Peyer's patch (tissue), 4 donors: ENCODE measurements around the gene TLCD2.

Source experiments
- CTCF ChIP-seq, 6 experiments: fragments of 450-650 bp in 4 of 6; fragments of 200-600 bp in 2 of 6; sonication (generic) in 1 of 6; IDR thresholded peaks; one replicate each; pipeline ENCODE4 v1.5.1; 2017 to 2019; ENCODE audit warnings: antibody characterized with exemption in 6 of 6, mild to moderate bottlenecking in 3 of 6, moderate library complexity in 1 of 6
- POLR2A ChIP-seq, 2 donors: fragments of 450-650 bp; IDR thresholded peaks; one replicate each; pipeline ENCODE4 v1.5.1; 2017; ENCODE audit warnings: antibody characterized with exemption in 2 of 2, mild to moderate bottlenecking in 2 of 2, moderate library complexity in 2 of 2

GRCh38 chr17:1755252-1755826 is 45.2 kb upstream of the TLCD2 start:
- no peak for TF ChIP-seq CTCF (IDR thresholded peaks at IDR 0.05)
- TF ChIP-seq POLR2A (IDR thresholded peaks at IDR 0.05), result no peak
